ENCODE results near the gene SF3B1.
"Not testable (repeated sequence)": the region's sequence is repeated elsewhere in the genome, so short reads cannot be mapped to it uniquely, and the experiment has no call there.

Gene SF3B1, protein sequence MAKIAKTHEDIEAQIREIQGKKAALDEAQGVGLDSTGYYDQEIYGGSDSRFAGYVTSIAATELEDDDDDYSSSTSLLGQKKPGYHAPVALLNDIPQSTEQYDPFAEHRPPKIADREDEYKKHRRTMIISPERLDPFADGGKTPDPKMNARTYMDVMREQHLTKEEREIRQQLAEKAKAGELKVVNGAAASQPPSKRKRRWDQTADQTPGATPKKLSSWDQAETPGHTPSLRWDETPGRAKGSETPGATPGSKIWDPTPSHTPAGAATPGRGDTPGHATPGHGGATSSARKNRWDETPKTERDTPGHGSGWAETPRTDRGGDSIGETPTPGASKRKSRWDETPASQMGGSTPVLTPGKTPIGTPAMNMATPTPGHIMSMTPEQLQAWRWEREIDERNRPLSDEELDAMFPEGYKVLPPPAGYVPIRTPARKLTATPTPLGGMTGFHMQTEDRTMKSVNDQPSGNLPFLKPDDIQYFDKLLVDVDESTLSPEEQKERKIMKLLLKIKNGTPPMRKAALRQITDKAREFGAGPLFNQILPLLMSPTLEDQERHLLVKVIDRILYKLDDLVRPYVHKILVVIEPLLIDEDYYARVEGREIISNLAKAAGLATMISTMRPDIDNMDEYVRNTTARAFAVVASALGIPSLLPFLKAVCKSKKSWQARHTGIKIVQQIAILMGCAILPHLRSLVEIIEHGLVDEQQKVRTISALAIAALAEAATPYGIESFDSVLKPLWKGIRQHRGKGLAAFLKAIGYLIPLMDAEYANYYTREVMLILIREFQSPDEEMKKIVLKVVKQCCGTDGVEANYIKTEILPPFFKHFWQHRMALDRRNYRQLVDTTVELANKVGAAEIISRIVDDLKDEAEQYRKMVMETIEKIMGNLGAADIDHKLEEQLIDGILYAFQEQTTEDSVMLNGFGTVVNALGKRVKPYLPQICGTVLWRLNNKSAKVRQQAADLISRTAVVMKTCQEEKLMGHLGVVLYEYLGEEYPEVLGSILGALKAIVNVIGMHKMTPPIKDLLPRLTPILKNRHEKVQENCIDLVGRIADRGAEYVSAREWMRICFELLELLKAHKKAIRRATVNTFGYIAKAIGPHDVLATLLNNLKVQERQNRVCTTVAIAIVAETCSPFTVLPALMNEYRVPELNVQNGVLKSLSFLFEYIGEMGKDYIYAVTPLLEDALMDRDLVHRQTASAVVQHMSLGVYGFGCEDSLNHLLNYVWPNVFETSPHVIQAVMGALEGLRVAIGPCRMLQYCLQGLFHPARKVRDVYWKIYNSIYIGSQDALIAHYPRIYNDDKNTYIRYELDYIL

GRCh38 chr2:197434541-197435513 is at the start of gene SF3B1:
TSS of gene SF3B1 (minus strand) at chr2:197435028. CDS start at chr2:197434999, 29 bp downstream.
- peak within 1 kb of the TSS; percentile 96 for H3K27ac ChIP-seq (ENCODE audit: low read length)
- H3K9ac ChIP-seq (ENCODE audit: low read length): peak within 1 kb of the TSS; percentile 99
- no peaks in the 10 kb centered on the region for H3K9me3 ChIP-seq (ENCODE audit: control insufficient read depth, low read depth, low read length)
- peaks cover 9% of the 10 kb centered on the region for H3K4me1 ChIP-seq (ENCODE audit: control insufficient read depth, low read depth, low read length)
- peak within 1 kb of the TSS; percentile 76 for H3K4me3 ChIP-seq (ENCODE audit: low read length)
- H3K36me3 ChIP-seq (ENCODE audit: control insufficient read depth, low read depth, low read length): no peaks in the 10 kb centered on the region
- no peaks in the 10 kb centered on the region for H3K27me3 ChIP-seq (ENCODE audit: control insufficient read depth, insufficient read depth, low read length)

- not testable (repeated sequence) for H3K9me3 ChIP-seq (ENCODE audit: control insufficient read depth, low read depth, low read length); H3K27me3 ChIP-seq (ENCODE audit: control insufficient read depth, insufficient read depth, low read length); H3K4me3 ChIP-seq (ENCODE audit: low read length); H3K4me1 ChIP-seq (ENCODE audit: control insufficient read depth, low read depth, low read length); H3K9ac ChIP-seq (ENCODE audit: low read length); H3K27ac ChIP-seq (ENCODE audit: low read length)
- peaks cover 37% of the 10 kb centered on the region for H3K36me3 ChIP-seq (ENCODE audit: control insufficient read depth, low read depth, low read length)
Measured at GRCh38 chr2:197484248-197484647, 49.4 kb upstream of the SF3B1 start.

GRCh38 chr2:197480165-197481036 is 45.6 kb upstream of the SF3B1 start:
- H3K9ac ChIP-seq (ENCODE audit: low read length): no peak overlapping the region
- no peak overlapping the region for H3K27ac ChIP-seq (ENCODE audit: low read length)
- no peak overlapping the region for H3K4me3 ChIP-seq (ENCODE audit: low read length)
- peaks cover under 1% of the 10 kb centered on the region for H3K36me3 ChIP-seq (ENCODE audit: control insufficient read depth, low read depth, low read length)
- H3K4me1 ChIP-seq (ENCODE audit: control insufficient read depth, low read depth, low read length): no peaks in the 10 kb centered on the region
- no peaks in the 10 kb centered on the region for H3K9me3 ChIP-seq (ENCODE audit: control insufficient read depth, low read depth, low read length)
- no peaks in the 10 kb centered on the region for H3K27me3 ChIP-seq (ENCODE audit: control insufficient read depth, insufficient read depth, low read length)

DNA sequence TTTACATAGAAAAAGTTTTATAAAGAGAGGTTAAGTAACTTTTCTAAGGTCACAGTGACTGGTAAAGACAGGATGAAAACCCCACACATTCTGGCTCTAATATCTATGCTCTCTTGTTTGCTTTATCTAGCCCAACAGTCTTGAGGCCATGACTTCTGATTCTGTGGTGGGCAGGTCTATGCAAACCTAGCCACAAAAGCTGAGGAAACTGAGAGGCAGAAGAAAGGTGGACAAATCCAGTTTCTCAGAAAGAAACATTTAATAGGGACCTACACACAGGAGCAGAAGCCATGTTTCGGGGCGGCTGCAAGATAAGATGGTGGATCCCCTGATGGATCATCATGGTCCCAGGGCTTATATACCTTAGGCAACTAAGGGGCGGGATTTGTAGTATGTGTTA is 43.0 kb upstream of the SF3B1 start:
- Histone ChIP-seq H3K36me3 (ENCODE audit: control insufficient read depth, low read depth, low read length) (peaks cover 15% of the 10 kb centered on the region), H3K4me1 (ENCODE audit: control insufficient read depth, low read depth, low read length) (no peaks in the 10 kb centered on the region), H3K4me3 (ENCODE audit: low read length) (no peak overlapping the region), H3K9ac (ENCODE audit: low read length) (no peak overlapping the region), H3K27ac (ENCODE audit: low read length) (no peak overlapping the region), H3K27me3 (ENCODE audit: control insufficient read depth, insufficient read depth, low read length) (no peaks in the 10 kb centered on the region), H3K9me3 (ENCODE audit: control insufficient read depth, low read depth, low read length) (no peaks in the 10 kb centered on the region)

- H3K9ac ChIP-seq (ENCODE audit: low read length): no peak overlapping the region
- no peaks in the 10 kb centered on the region for H3K4me1 ChIP-seq (ENCODE audit: control insufficient read depth, low read depth, low read length)
- no peak overlapping the region for H3K27ac ChIP-seq (ENCODE audit: low read length)
- H3K36me3 ChIP-seq (ENCODE audit: control insufficient read depth, low read depth, low read length): peaks cover 29% of the 10 kb centered on the region
- no peaks in the 10 kb centered on the region for H3K27me3 ChIP-seq (ENCODE audit: control insufficient read depth, insufficient read depth, low read length)
- H3K9me3 ChIP-seq (ENCODE audit: control insufficient read depth, low read depth, low read length): no peaks in the 10 kb centered on the region
- H3K4me3 ChIP-seq (ENCODE audit: low read length): no peak overlapping the region
Measured at GRCh38 chr2:197472166-197472565, 37.3 kb upstream of the SF3B1 start.

GRCh38 chr2:197464175-197464574 is 29.3 kb upstream of the SF3B1 start:
- no peak overlapping the region for H3K27ac ChIP-seq (ENCODE audit: low read length)
- no peaks in the 10 kb centered on the region for H3K27me3 ChIP-seq (ENCODE audit: control insufficient read depth, insufficient read depth, low read length)
- H3K9ac ChIP-seq (ENCODE audit: low read length): no peak overlapping the region
- no peaks in the 10 kb centered on the region for H3K4me1 ChIP-seq (ENCODE audit: control insufficient read depth, low read depth, low read length)
- no peak overlapping the region for H3K4me3 ChIP-seq (ENCODE audit: low read length)
- H3K9me3 ChIP-seq (ENCODE audit: control insufficient read depth, low read depth, low read length): no peaks in the 10 kb centered on the region
- H3K36me3 ChIP-seq (ENCODE audit: control insufficient read depth, low read depth, low read length): peaks cover 20% of the 10 kb centered on the region

GRCh38 chr2:197461057-197461456 is 26.2 kb upstream of the SF3B1 start:
- no peak overlapping the region for H3K27ac ChIP-seq (ENCODE audit: low read length)

DNA sequence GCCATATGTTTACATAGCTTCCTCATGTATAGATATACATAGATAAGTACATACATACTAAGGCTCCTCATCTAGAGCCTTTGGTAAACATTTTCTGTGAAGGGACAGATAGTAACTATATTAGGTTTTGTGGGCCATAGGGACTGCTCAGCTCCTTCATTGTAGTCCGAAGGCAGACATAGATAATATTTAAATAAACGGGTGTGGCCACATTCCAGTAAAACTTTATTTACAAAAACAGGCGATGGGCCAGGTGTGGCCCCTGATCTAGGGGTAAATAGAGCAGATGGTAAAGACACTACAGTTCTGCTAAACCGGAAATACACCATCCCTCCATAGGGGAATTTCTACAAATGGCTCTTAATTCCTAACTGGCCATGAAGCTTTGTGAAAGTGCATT is 25.8 kb upstream of the SF3B1 start:
- Histone ChIP-seq H3K9me3 (ENCODE audit: control insufficient read depth, low read depth, low read length) (no peaks in the 10 kb centered on the region), H3K4me1 (ENCODE audit: control insufficient read depth, low read depth, low read length) (no peaks in the 10 kb centered on the region), H3K27ac (ENCODE audit: low read length) (no peak overlapping the region), H3K9ac (ENCODE audit: low read length) (no peak overlapping the region), H3K4me3 (ENCODE audit: low read length) (no peak overlapping the region), H3K36me3 (ENCODE audit: control insufficient read depth, low read depth, low read length) (peaks cover 13% of the 10 kb centered on the region), H3K27me3 (ENCODE audit: control insufficient read depth, insufficient read depth, low read length) (no peaks in the 10 kb centered on the region)

More at GRCh38 chr2:197461057-197461456, 26.2 kb upstream of the SF3B1 start:
- Histone ChIP-seq H3K9me3 (ENCODE audit: control insufficient read depth, low read depth, low read length) (no peaks in the 10 kb centered on the region), H3K4me3 (ENCODE audit: low read length) (no peak overlapping the region), H3K9ac (ENCODE audit: low read length) (no peak overlapping the region), H3K27me3 (ENCODE audit: control insufficient read depth, insufficient read depth, low read length) (no peaks in the 10 kb centered on the region), H3K4me1 (ENCODE audit: control insufficient read depth, low read depth, low read length) (no peaks in the 10 kb centered on the region), H3K36me3 (ENCODE audit: control insufficient read depth, low read depth, low read length) (peaks cover 13% of the 10 kb centered on the region)

GRCh38 chr2:197455428-197455827 is 20.6 kb upstream of the SF3B1 start:
- H3K9me3 ChIP-seq (ENCODE audit: control insufficient read depth, low read depth, low read length): no peaks in the 10 kb centered on the region
- H3K27ac ChIP-seq (ENCODE audit: low read length): no peak overlapping the region
- peaks cover 9% of the 10 kb centered on the region for H3K4me1 ChIP-seq (ENCODE audit: control insufficient read depth, low read depth, low read length)
- no peak overlapping the region for H3K9ac ChIP-seq (ENCODE audit: low read length)
- H3K27me3 ChIP-seq (ENCODE audit: control insufficient read depth, insufficient read depth, low read length): no peaks in the 10 kb centered on the region
- H3K4me3 ChIP-seq (ENCODE audit: low read length): no peak overlapping the region
- peaks cover 2% of the 10 kb centered on the region for H3K36me3 ChIP-seq (ENCODE audit: control insufficient read depth, low read depth, low read length)

GRCh38 chr2:197454923-197455322 is 20.1 kb upstream of the SF3B1 start:
- H3K9ac ChIP-seq (ENCODE audit: low read length): no peak overlapping the region
- peaks cover 9% of the 10 kb centered on the region for H3K4me1 ChIP-seq (ENCODE audit: control insufficient read depth, low read depth, low read length)
- H3K9me3 ChIP-seq (ENCODE audit: control insufficient read depth, low read depth, low read length): no peaks in the 10 kb centered on the region
- H3K4me3 ChIP-seq (ENCODE audit: low read length): peak overlapping the region; percentile 92
- H3K36me3 ChIP-seq (ENCODE audit: control insufficient read depth, low read depth, low read length): no peaks in the 10 kb centered on the region
- H3K27me3 ChIP-seq (ENCODE audit: control insufficient read depth, insufficient read depth, low read length): no peaks in the 10 kb centered on the region
- no peak overlapping the region for H3K27ac ChIP-seq (ENCODE audit: low read length)

Measured in iPS-18a (cell line).